ENCODE results near the gene PHF21B. TPM values are rescaled to one million over a fixed set of nuclear protein-coding genes. Genes with fewer than 3 reads are reported as not detected.

PHF21B gene
- polyA plus RNA-seq, 1 donor (not counting 4 experiments of a cell fraction or from before 2014, with no cell fraction given), result not detected

DNA sequence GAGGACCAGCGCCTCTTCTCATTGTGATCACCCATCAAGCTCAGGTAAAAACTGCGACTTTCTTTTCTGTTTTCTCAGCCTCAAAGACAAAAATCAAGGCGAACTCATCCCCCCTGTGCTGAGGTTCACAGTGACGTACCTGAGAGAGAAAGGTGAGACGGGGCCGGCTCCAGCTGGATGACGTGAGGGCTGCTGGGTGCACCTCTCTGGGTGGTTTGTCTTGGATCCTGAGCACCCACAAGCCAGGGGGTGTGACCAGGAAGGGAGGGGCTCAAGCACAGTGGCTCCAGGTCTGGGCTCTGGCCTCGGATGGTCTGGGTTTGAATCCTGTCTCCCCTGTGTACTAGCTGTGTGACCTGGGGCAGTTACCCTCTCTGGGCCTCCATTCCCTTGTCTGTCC lies 164.6 kb downstream of the PHF21B start:
- H4K20me1 ChIP-seq (ENCODE audit: control insufficient read depth, extremely low read depth, insufficient read depth, low read length), result no peaks in the 10 kb centered on the region
- H3K4me2 ChIP-seq (ENCODE audit: control insufficient read depth, extremely low read depth, insufficient read depth, low read depth, low read length), result no peak overlapping the region
- H3K27me3 ChIP-seq (ENCODE audit: control insufficient read depth, extremely low read depth, insufficient read depth, low read length), result no peaks in the 10 kb centered on the region
- no peak overlapping the region for H2AFZ ChIP-seq (ENCODE audit: control insufficient read depth, low read length)
- H3K9me1 ChIP-seq (ENCODE audit: control insufficient read depth, extremely low read depth, insufficient read depth, low read length), result no peaks in the 10 kb centered on the region
- H3K79me2 ChIP-seq (ENCODE audit: control insufficient read depth, insufficient read depth, low read length), result no peaks in the 10 kb centered on the region
- H3K36me3 ChIP-seq (ENCODE audit: control insufficient read depth in 2 of 2, extremely low read depth in 1 of 2, insufficient read depth in 2 of 2, low read length in 2 of 2), result peaks cover 0 to 8% of the 10 kb centered on the region in 2 experiments
- H3K9me3 ChIP-seq (ENCODE audit: control insufficient read depth, low read depth, low read length), result no peaks in the 10 kb centered on the region
- no peak for FAIRE-seq
- dilution Hi-C loops (cut with MboI; ENCODE audit: extremely low pct_ligation_motif_present, low sequenced_read_pairs), result no loop called here
- no peak overlapping the region for H3K9ac ChIP-seq (ENCODE audit: control insufficient read depth, extremely low read depth, insufficient read depth, low read length)
- DNase-seq (ENCODE audit: low read depth, low spot score), result no peak
- no peak overlapping the region for H3K27ac ChIP-seq (ENCODE audit: control insufficient read depth, insufficient read depth, low read length)
- no peak overlapping the region for H3K4me3 ChIP-seq (ENCODE audit: control insufficient read depth in 2 of 3, extremely low read depth in 1 of 3, insufficient read depth in 2 of 3, low read depth in 1 of 3, low read length in 3 of 3)
- no peaks in the 10 kb centered on the region for H3K4me1 ChIP-seq (ENCODE audit: control insufficient read depth, extremely low read depth, insufficient read depth, low read length)
- no peak for TF ChIP-seq EZH2 (IDR thresholded peaks at IDR 0.05; ENCODE audit: low read length)
- TF ChIP-seq, protein P1, sequence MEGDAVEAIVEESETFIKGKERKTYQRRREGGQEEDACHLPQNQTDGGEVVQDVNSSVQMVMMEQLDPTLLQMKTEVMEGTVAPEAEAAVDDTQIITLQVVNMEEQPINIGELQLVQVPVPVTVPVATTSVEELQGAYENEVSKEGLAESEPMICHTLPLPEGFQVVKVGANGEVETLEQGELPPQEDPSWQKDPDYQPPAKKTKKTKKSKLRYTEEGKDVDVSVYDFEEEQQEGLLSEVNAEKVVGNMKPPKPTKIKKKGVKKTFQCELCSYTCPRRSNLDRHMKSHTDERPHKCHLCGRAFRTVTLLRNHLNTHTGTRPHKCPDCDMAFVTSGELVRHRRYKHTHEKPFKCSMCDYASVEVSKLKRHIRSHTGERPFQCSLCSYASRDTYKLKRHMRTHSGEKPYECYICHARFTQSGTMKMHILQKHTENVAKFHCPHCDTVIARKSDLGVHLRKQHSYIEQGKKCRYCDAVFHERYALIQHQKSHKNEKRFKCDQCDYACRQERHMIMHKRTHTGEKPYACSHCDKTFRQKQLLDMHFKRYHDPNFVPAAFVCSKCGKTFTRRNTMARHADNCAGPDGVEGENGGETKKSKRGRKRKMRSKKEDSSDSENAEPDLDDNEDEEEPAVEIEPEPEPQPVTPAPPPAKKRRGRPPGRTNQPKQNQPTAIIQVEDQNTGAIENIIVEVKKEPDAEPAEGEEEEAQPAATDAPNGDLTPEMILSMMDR (optimal IDR thresholded peaks at IDR 0.05 in 1 of 3, IDR thresholded peaks at IDR 0.05 in 1 of 3, conservative IDR thresholded peaks at IDR 0.05 in 1 of 3; ENCODE audit: extremely low read depth in 1 of 3, insufficient read depth in 2 of 3, low read length in 3 of 3), result no peak

DNA sequence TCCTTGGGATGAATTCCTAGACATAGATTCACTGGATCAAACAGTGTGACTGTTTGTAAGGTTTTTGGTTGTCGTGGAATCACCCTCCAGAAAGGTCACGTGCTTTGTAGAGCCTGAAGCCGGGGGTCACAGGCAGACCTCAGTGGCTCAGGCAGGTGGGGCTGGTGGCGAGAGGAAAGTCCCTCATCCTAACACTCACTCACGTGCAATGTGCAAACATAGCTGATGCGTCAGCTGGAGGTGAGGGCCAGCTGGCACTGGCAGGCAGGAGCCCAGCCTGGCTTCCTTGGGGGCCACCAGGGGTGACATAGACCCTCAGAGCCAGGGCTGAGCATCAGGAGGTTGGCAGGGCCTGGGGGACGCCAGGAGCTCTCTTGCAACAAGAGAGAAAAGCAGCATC lies 167.4 kb downstream of the PHF21B start:
- no peaks in the 10 kb centered on the region for H3K9me1 ChIP-seq (ENCODE audit: control insufficient read depth, extremely low read depth, insufficient read depth, low read length)
- no peak overlapping the region for H3K27ac ChIP-seq (ENCODE audit: control insufficient read depth, insufficient read depth, low read length)
- H3K4me2 ChIP-seq (ENCODE audit: control insufficient read depth, extremely low read depth, insufficient read depth, low read depth, low read length), result no peak overlapping the region
- no peaks in the 10 kb centered on the region for H3K79me2 ChIP-seq (ENCODE audit: control insufficient read depth, insufficient read depth, low read length)
- H3K4me1 ChIP-seq (ENCODE audit: control insufficient read depth, extremely low read depth, insufficient read depth, low read length), result no peaks in the 10 kb centered on the region
- no peaks in the 10 kb centered on the region for H3K27me3 ChIP-seq (ENCODE audit: control insufficient read depth, extremely low read depth, insufficient read depth, low read length)
- dilution Hi-C loops (cut with MboI; ENCODE audit: extremely low pct_ligation_motif_present, low sequenced_read_pairs), result no loop called here
- no peaks in the 10 kb centered on the region for H4K20me1 ChIP-seq (ENCODE audit: control insufficient read depth, extremely low read depth, insufficient read depth, low read length)
- H2AFZ ChIP-seq (ENCODE audit: control insufficient read depth, low read length), result no peak overlapping the region
- H3K9ac ChIP-seq (ENCODE audit: control insufficient read depth, extremely low read depth, insufficient read depth, low read length), result no peak overlapping the region
- H3K4me3 ChIP-seq (ENCODE audit: control insufficient read depth in 2 of 3, extremely low read depth in 1 of 3, insufficient read depth in 2 of 3, low read depth in 1 of 3, low read length in 3 of 3), result no peak overlapping the region
- no peak for TF ChIP-seq EZH2 (IDR thresholded peaks at IDR 0.05; ENCODE audit: low read length)
- TF ChIP-seq, protein P1 (optimal IDR thresholded peaks at IDR 0.05 in 1 of 3, IDR thresholded peaks at IDR 0.05 in 1 of 3, conservative IDR thresholded peaks at IDR 0.05 in 1 of 3; ENCODE audit: extremely low read depth in 1 of 3, insufficient read depth in 2 of 3, low read length in 3 of 3), result no peak
- no peaks in the 10 kb centered on the region for H3K9me3 ChIP-seq (ENCODE audit: control insufficient read depth, low read depth, low read length)
- FAIRE-seq (no peak), DNase-seq (ENCODE audit: low read depth, low spot score) (no peak)
- H3K36me3 ChIP-seq (ENCODE audit: control insufficient read depth in 2 of 2, extremely low read depth in 1 of 2, insufficient read depth in 2 of 2, low read length in 2 of 2), result peaks cover 6% of the 10 kb centered on the region in 2 experiments

Data from keratinocyte (primary cell).